NAMALWA (cell line): ENCODE results near the gene CACTIN.

Source experiments
- DNase-seq: peaks from one replicate; pipeline ENCODE4 v3.0.0-alpha.2; 2015; ENCODE audit warnings: low spot score

CACTIN gene

DNA sequence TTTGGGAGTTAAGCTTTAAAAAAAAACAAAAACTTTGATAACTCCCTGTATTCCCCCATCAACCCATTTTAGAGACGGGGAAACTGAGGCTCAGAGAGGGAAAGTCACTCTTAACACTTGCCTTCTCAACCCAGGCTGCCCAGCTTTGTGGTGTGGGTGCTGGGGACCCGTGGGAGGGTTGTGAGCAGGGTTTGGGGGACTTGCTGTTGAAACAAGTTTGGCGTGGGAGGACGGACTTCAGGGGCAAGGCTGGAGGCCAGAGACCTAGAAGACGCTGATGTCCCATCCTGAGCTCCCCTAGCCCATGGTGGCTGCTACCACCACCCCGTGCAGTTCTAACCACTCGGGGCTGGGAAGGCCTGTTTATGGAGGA is 747 bp upstream of the CACTIN start:
- no peak for DNase-seq

DNA sequence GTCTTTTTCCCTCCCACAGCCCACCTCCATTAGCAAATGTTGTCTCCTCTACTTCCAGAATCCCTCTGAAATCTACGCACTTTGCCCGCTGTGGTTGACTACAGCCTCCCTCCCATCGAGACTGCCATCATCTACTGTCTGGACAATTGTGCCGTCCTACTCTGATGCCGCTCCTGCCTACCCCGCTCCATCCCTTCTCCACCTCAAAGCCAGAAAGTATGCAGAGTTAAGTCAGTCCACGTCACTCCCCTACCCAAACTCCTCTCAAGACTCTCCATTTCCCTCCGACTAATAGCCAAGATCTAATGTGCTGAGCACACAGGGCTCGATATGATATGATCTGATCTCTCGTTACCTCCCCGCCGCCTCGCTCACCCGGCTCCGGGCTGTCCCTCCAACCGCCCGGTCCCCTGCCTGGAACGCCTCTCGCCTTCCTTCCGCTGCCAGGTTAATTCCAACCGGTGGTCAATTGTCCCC is 556 bp downstream of the CACTIN start:
- peak; percentile 29 for DNase-seq

- no peak for DNase-seq
These were observed 2.9 kb downstream of the CACTIN start for GRCh38 chr19:3623716-3624115.

GRCh38 chr19:3622224-3622623 is 4.4 kb downstream of the CACTIN start:
- DNase-seq, result no peak

- no peak for DNase-seq
These were observed 4.9 kb downstream of the CACTIN start for GRCh38 chr19:3621689-3622088.

- no peak for DNase-seq
These were observed 5.6 kb downstream of the CACTIN start for GRCh38 chr19:3620817-3621547.

- DNase-seq, result no peak
These were observed 6.3 kb downstream of the CACTIN start for GRCh38 chr19:3620145-3620816.

DNA sequence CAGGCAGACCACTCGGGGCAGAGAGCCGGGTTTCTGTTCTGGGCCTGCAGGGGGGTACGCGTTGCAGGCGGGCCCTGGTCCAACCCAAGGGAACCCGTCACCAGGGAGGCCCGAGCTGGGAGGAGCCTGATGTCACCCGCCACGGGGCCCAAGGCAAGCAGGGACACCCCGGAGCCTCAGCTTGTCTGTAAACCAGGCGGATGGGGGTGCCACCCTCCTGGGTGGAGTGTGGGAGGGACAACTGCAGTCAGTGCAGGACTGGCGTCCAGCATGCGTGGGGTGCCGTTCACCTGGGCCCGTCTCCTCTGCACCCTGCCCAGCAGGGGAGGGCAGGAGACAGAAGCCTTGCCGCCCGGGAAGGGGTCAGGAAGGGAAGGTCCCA is 7.0 kb downstream of the CACTIN start:
- DNase-seq, result no peak

DNA sequence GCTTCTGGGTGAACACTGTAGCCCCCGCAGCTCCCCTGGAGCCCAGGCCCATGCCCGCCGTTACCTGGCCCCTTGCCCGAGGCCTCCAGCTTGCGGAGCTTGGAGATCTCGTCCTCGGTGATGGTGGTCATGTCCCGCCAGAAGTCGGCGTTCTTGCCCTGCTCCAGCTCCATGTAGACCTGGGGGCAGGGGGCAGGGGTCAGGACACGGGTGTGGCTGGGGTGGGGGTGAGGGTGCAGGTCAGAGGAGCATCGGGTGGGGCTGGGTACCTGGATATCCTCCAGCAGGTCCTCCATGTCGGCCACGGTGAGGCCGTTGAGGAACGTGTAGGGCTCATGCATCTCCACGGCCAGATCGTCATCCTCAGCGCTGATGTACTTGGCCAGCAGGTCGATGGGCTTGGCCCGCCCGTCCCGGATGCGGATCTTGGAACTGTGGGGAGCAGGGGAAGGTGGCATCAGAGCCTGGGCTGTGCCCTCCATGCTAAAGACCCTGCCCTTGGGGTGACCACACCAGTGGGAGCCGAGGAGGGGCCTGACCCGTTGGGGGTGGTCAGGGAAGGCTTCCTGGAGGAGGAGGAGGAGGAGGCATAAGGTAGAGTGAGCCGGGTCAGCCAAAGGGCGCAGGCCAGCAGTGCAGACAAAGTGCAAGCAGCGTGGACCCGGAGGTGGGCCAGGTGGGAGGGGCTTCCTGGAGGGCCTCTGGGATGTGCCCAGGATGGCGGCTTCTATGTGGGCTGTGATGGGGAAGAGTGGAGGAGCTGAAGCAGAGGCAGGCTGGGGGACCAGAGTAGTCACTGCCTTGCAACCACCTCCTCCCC is 7.6 kb downstream of the CACTIN start:
- DNase-seq, result no peak

- DNase-seq, result peak; percentile 38
These were observed 8.3 kb downstream of the CACTIN start for GRCh38 chr19:3618144-3618810.

DNA sequence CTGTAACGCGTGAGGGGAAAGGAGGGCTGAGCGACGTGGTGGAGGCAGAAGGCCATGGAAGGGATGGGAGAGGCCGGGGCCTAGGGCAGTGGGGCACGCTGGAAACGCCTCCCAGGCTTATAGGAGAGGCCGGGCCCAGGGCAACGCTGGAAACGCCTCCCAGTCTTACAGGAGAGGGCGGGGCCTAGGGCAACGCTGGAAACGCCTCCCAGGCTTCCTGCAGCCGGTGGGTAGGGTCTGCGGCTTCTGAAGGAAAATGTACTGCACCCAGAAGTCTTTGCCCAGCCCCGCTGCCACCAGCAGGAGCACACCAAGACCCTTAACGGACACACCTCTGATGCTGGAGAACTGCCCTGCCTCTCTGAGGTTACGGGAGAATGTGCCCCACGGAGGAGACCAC is 9.1 kb downstream of the CACTIN start:
- DNase-seq, result no peak

GRCh38 chr19:3615524-3616135 is 11.0 kb downstream of the CACTIN start:
- no peak for DNase-seq

GRCh38 chr19:3614858-3615505 is 11.6 kb downstream of the CACTIN start:
- DNase-seq, result no peak

DNA sequence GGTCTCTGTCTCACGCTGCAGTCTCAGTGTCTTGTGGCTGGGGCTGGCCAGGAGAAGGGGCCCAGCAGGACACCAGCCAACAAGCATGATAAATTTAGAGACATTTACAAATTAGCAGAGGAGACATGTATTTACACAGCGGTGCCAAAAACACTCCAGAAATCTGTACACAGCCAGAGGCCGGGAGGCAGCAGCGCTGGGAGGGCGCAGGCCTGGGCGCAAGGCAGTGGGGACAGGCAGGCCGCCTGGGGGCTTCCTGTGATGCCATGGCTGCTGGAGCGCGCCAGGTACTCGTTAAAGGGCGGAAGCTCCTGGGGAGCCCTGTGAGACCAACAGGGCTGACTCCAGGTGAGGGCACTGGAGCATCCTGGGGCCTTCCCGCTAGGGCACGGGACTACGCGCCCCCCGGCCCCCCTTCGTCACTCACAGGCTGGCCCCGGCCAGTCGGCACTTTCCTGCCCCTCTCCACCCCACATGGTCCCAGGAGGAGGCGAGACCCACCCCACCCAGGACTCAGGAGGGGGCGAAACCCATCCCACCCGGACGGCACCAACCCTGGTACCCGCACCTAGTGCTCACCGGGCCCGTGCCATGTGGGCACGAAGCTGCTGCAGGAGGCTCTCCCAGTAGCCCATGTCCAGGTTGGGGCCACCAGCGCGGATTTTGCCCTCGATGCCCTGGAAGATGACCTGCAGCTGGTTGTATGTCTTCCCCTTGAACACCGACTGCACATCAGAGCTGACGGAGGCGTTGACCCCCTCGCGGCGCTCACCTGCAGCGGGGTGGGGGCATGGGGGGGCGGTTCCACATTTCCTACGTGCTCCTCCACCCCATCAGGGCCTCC is 12.6 kb downstream of the CACTIN start:
- no peak for DNase-seq

- no peak for DNase-seq
These were observed 13.5 kb downstream of the CACTIN start for GRCh38 chr19:3612901-3613741.

GRCh38 chr19:3612330-3612729 is 14.3 kb downstream of the CACTIN start:
- DNase-seq, result no peak

GRCh38 chr19:3611841-3612240 is 14.7 kb downstream of the CACTIN start:
- no peak for DNase-seq

- DNase-seq, result no peak
These were observed 15.6 kb downstream of the CACTIN start for GRCh38 chr19:3610745-3611717.
